ENCODE measurements around the gene PTBP3. TPM values are rescaled to one million over a fixed set of nuclear protein-coding genes. Genes with fewer than 3 reads are reported as not detected.
"Not testable (repeated sequence)": the region's sequence is repeated elsewhere in the genome, so short reads cannot be mapped to it uniquely, and the experiment has no call there.

PTBP3 gene
- total RNA-seq, 2 donors from 2014 or later = 83.3 to 94.8 TPM

DNA sequence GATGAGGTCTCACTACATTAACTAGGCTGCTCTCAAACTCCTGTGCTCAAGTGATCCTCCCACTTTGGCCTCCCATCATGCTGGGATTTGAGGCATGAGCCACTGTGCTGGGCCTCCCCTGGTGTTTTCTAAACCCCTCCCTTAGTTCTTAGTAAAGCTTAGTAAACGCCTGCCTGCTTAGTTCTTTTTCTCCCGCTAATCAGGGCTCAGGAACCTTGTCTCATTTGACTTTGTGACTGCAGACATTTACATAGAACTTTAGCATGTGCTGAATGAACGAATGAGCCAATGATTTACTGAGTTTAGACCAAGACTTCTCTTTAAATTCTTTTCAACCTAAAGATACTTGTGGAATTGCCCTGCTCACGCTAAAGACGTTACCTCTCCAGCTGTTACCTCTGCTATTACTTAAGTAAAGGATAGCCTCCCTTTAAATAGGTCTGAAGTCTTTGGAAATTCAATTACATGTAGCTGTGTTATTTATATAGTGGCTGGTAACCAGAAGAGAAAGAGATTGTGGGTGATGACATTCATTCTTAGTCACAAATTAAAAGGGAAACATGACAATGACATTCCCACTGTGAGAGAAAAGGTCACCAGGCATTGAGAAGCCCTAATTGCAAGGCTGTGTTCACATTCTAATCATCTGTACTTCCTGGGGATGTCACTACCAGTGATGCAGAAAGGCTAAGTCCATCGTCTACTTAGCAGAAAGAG lies 139.7 kb downstream of the PTBP3 start:
- H3K27ac Mint-ChIP-seq = no peak overlapping the region
- peaks cover 3% of the 10 kb centered on the region for H3K9me3 Mint-ChIP-seq
- Histone ChIP-seq H3K4me1 (ENCODE audit: control insufficient read depth, insufficient read depth, low read length) (no peaks in the 10 kb centered on the region), H3K9me3 (ENCODE audit: control insufficient read depth, low read length) (no peaks in the 10 kb centered on the region), H3K36me3 (ENCODE audit: control insufficient read depth, insufficient read depth, low read length) (no peaks in the 10 kb centered on the region), H3K9ac (ENCODE audit: extremely low read depth, low read length, poor library complexity, severe bottlenecking) (no peak overlapping the region), H3K27me3 (ENCODE audit: control insufficient read depth, insufficient read depth, low read length, poor library complexity, severe bottlenecking) (no peaks in the 10 kb centered on the region), H3K27ac (ENCODE audit: low read depth, low read length) (no peak overlapping the region), H3K4me3 (ENCODE audit: low read length) (no peak overlapping the region)
- 43 to 63% methylated on average over 4 to 6 of the region's 6 CpGs for WGBS, 2 experiments (ENCODE audit: insufficient coverage in 1 of 2, insufficient read length in 1 of 2)
- no peak for DNase-seq
- peaks cover 6% of the 10 kb centered on the region for H3K4me1 Mint-ChIP-seq
- H3K27me3 Mint-ChIP-seq (ENCODE audit: insufficient read depth) = no peaks in the 10 kb centered on the region
- H3K4me3 Mint-ChIP-seq = no peak overlapping the region
- no peak for TF ChIP-seq CTCF (conservative IDR thresholded peaks at IDR 0.05)
- H3K36me3 Mint-ChIP-seq (ENCODE audit: low read depth) = peaks cover 2% of the 10 kb centered on the region

DNA sequence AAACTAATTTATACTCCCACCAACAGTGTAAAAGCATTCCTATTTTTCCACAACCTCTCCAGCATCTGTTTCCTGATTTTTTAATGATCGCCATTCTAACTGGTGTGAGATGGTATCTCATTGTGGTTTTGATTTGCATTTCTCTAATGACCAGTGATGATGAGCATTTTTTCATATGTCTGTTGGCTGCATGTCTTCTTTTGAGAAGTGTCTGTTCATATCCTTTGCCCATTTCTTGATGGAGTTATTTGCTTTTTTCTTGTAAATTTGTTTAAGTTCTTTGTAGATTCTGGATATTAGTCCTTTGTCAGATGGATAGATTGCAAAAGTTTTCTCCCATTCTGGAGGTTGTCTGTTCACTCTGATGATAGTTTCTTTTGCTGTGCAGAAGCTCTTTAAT lies 143.1 kb downstream of the PTBP3 start:
- WGBS, 2 experiments (ENCODE audit: insufficient coverage in 1 of 2, insufficient read length in 1 of 2) = 100% methylated on average over 1 of the region's 1 CpG
- not testable (repeated sequence) for H3K4me1 ChIP-seq (ENCODE audit: control insufficient read depth, insufficient read depth, low read length); H3K36me3 ChIP-seq (ENCODE audit: control insufficient read depth, insufficient read depth, low read length); DNase-seq; H3K9me3 ChIP-seq (ENCODE audit: control insufficient read depth, low read length); H3K27me3 ChIP-seq (ENCODE audit: control insufficient read depth, insufficient read depth, low read length, poor library complexity, severe bottlenecking); H3K9ac ChIP-seq (ENCODE audit: extremely low read depth, low read length, poor library complexity, severe bottlenecking); H3K4me3 Mint-ChIP-seq; H3K4me3 ChIP-seq (ENCODE audit: low read length); H3K4me1 Mint-ChIP-seq; H3K9me3 Mint-ChIP-seq; H3K27ac ChIP-seq (ENCODE audit: low read depth, low read length); H3K27ac Mint-ChIP-seq; H3K27me3 Mint-ChIP-seq (ENCODE audit: insufficient read depth); H3K36me3 Mint-ChIP-seq (ENCODE audit: low read depth)

GRCh38 chr9:112188884-112189283 lies 144.5 kb downstream of the PTBP3 start:
- Mint-ChIP-seq H3K4me3 (no peak overlapping the region), H3K36me3 (ENCODE audit: low read depth) (peaks cover 2% of the 10 kb centered on the region), H3K4me1 (peaks cover 3% of the 10 kb centered on the region), H3K9me3 (peaks cover 3% of the 10 kb centered on the region), H3K27me3 (ENCODE audit: insufficient read depth) (no peaks in the 10 kb centered on the region), H3K27ac (no peak overlapping the region)
- TF ChIP-seq CTCF (conservative IDR thresholded peaks at IDR 0.05) = no peak
- H3K9ac ChIP-seq (ENCODE audit: extremely low read depth, low read length, poor library complexity, severe bottlenecking) = no peak overlapping the region
- DNase-seq = no peak
- 88 to 100% methylated on average over 1 of the region's 1 CpG for WGBS, 2 experiments (ENCODE audit: insufficient coverage in 1 of 2, insufficient read length in 1 of 2)
- no peak overlapping the region for H3K27ac ChIP-seq (ENCODE audit: low read depth, low read length)
- no peak overlapping the region for H3K4me3 ChIP-seq (ENCODE audit: low read length)
- no peaks in the 10 kb centered on the region for H3K9me3 ChIP-seq (ENCODE audit: control insufficient read depth, low read length)
- no peaks in the 10 kb centered on the region for H3K4me1 ChIP-seq (ENCODE audit: control insufficient read depth, insufficient read depth, low read length)
- no peaks in the 10 kb centered on the region for H3K36me3 ChIP-seq (ENCODE audit: control insufficient read depth, insufficient read depth, low read length)
- H3K27me3 ChIP-seq (ENCODE audit: control insufficient read depth, insufficient read depth, low read length, poor library complexity, severe bottlenecking) = no peaks in the 10 kb centered on the region

GRCh38 chr9:112187404-112187803 lies 146.0 kb downstream of the PTBP3 start:
- H3K9me3 Mint-ChIP-seq = peaks cover 7% of the 10 kb centered on the region
- WGBS, 2 experiments (ENCODE audit: insufficient coverage in 1 of 2, insufficient read length in 1 of 2) = 84% methylated on average over 4 of the region's 4 CpGs; no CpG with 5 or more reads in 1 of the 2 experiments

More at GRCh38 chr9:112187404-112187803, 146.0 kb downstream of the PTBP3 start:
- no peak overlapping the region for H3K4me3 ChIP-seq (ENCODE audit: low read length)
- H3K27ac Mint-ChIP-seq = no peak overlapping the region
- no peak overlapping the region for H3K27ac ChIP-seq (ENCODE audit: low read depth, low read length)
- TF ChIP-seq CTCF (conservative IDR thresholded peaks at IDR 0.05) = no peak
- H3K36me3 Mint-ChIP-seq (ENCODE audit: low read depth) = peaks cover 2% of the 10 kb centered on the region
- DNase-seq = no peak
- no peaks in the 10 kb centered on the region for H3K27me3 ChIP-seq (ENCODE audit: control insufficient read depth, insufficient read depth, low read length, poor library complexity, severe bottlenecking)
- H3K4me1 Mint-ChIP-seq = no peaks in the 10 kb centered on the region
- no peaks in the 10 kb centered on the region for H3K4me1 ChIP-seq (ENCODE audit: control insufficient read depth, insufficient read depth, low read length)
- H3K9ac ChIP-seq (ENCODE audit: extremely low read depth, low read length, poor library complexity, severe bottlenecking) = no peak overlapping the region
- H3K4me3 Mint-ChIP-seq = no peak overlapping the region
- H3K36me3 ChIP-seq (ENCODE audit: control insufficient read depth, insufficient read depth, low read length) = no peaks in the 10 kb centered on the region
- no peaks in the 10 kb centered on the region for H3K9me3 ChIP-seq (ENCODE audit: control insufficient read depth, low read length)
- no peaks in the 10 kb centered on the region for H3K27me3 Mint-ChIP-seq (ENCODE audit: insufficient read depth)
